ENCODE results near the gene LIPK. TPM values are rescaled to one million over a fixed set of nuclear protein-coding genes. Genes with fewer than 3 reads are reported as not detected.
"Not testable (repeated sequence)": the region's sequence is repeated elsewhere in the genome, so short reads cannot be mapped to it uniquely, and the experiment has no call there.

The LIPK gene
- total RNA-seq, 2 donors from 2014 or later, result not detected

- no peaks in the 10 kb centered on the region for H3K36me3 ChIP-seq (replicated peaks in 1 of 2; ENCODE audit: insufficient read depth in 1 of 2, low read depth in 2 of 2)
- TF ChIP-seq CTCF (IDR thresholded peaks at IDR 0.05), result no peak
- no peak for TF ChIP-seq POLR2A (IDR thresholded peaks at IDR 0.05)
- WGBS, 2 donors, result 50 to 73% methylated on average over 6 of the region's 6 CpGs
- H3K4me3 ChIP-seq, result no peak overlapping the region
- H3K4me1 ChIP-seq, result no peaks in the 10 kb centered on the region
- H3K9me3 ChIP-seq, result no peaks in the 10 kb centered on the region
- ATAC-seq (no peak), DNase-seq (peak in 3 of 4 donors; percentile 28 to 36 (median 33))
- H3K27me3 ChIP-seq, result no peaks in the 10 kb centered on the region
- intact Hi-C loops (cut with DNase I), result no loop called here
- no peak overlapping the region for H3K27ac ChIP-seq
These were observed 25.2 kb downstream of the LIPK start for GRCh38 chr10:88731296-88731695.

- WGBS, 2 donors, result 80 to 85% methylated on average over 2 of the region's 2 CpGs
- DNase-seq (no peak), ATAC-seq (no peak)
- Histone ChIP-seq H3K4me1 (no peaks in the 10 kb centered on the region), H3K27me3 (no peaks in the 10 kb centered on the region), H3K4me3 (no peak overlapping the region), H3K27ac (no peak overlapping the region), H3K9me3 (no peaks in the 10 kb centered on the region), H3K36me3 (replicated peaks in 1 of 2; ENCODE audit: insufficient read depth in 1 of 2, low read depth in 2 of 2) (no peaks in the 10 kb centered on the region)
- TF ChIP-seq POLR2A (IDR thresholded peaks at IDR 0.05) (no peak), CTCF (IDR thresholded peaks at IDR 0.05) (no peak)
- intact Hi-C loops (cut with DNase I), result no loop called here
These were observed 27.2 kb downstream of the LIPK start for GRCh38 chr10:88733215-88733614.

GRCh38 chr10:88735661-88736060 lies 29.6 kb downstream of the LIPK start:
- 53 to 76% methylated on average over 1 of the region's 1 CpG for WGBS, 2 donors
- TF ChIP-seq CTCF (IDR thresholded peaks at IDR 0.05) (no peak), POLR2A (IDR thresholded peaks at IDR 0.05) (no peak)
- no peaks in the 10 kb centered on the region for H3K27me3 ChIP-seq

GRCh38 chr10:88741921-88742320 lies 35.9 kb downstream of the LIPK start:
- H3K4me3 ChIP-seq; H3K9me3 ChIP-seq; H3K27me3 ChIP-seq; H3K36me3 ChIP-seq (replicated peaks in 1 of 2; ENCODE audit: insufficient read depth in 1 of 2, low read depth in 2 of 2); H3K27ac ChIP-seq; DNase-seq; intact Hi-C loops (cut with DNase I); ATAC-seq; H3K4me1 ChIP-seq: not testable (repeated sequence)
- WGBS, 2 donors, result 36 to 57% methylated on average over 5 of the region's 5 CpGs

More at GRCh38 chr10:88735661-88736060, 29.6 kb downstream of the LIPK start:
- intact Hi-C loops (cut with DNase I), result no loop called here
- no peaks in the 10 kb centered on the region for H3K36me3 ChIP-seq (replicated peaks in 1 of 2; ENCODE audit: insufficient read depth in 1 of 2, low read depth in 2 of 2)
- H3K4me1 ChIP-seq, result no peaks in the 10 kb centered on the region
- no peaks in the 10 kb centered on the region for H3K9me3 ChIP-seq
- no peak overlapping the region for H3K27ac ChIP-seq
- ATAC-seq (no peak), DNase-seq (no peak)
- H3K4me3 ChIP-seq, result no peak overlapping the region

- H3K27me3 ChIP-seq, result no peaks in the 10 kb centered on the region
- WGBS, 2 donors, result 86 to 100% methylated on average over 1 of the region's 1 CpG
- H3K27ac ChIP-seq, result no peak overlapping the region
- no peak for DNase-seq
- no peaks in the 10 kb centered on the region for H3K4me1 ChIP-seq
- H3K36me3 ChIP-seq (replicated peaks in 1 of 2; ENCODE audit: insufficient read depth in 1 of 2, low read depth in 2 of 2), result no peaks in the 10 kb centered on the region
- TF ChIP-seq POLR2A (IDR thresholded peaks at IDR 0.05), result no peak
- TF ChIP-seq CTCF (IDR thresholded peaks at IDR 0.05), result no peak
- no peak overlapping the region for H3K4me3 ChIP-seq
- ATAC-seq, result no peak
- intact Hi-C loops (cut with DNase I), result no loop called here
- no peaks in the 10 kb centered on the region for H3K9me3 ChIP-seq
These were observed 36.4 kb downstream of the LIPK start for GRCh38 chr10:88742448-88742847.
